NOMO-1 treated with dmso at 0.1 percent for 144 hours (cell line): ENCODE results near the gene TNFAIP8L3.

Source experiments
- DNase-seq: peaks from one replicate; lab custom pipeline; 2025; ENCODE audit not compliant: unreplicated experiment; lab: John Stamatoyannopoulos, UW

TNFAIP8L3 gene

GRCh38 chr15:51117270-51117669, 22.6 kb upstream of the TNFAIP8L3 start:
- DNase-seq: no peak

DNA sequence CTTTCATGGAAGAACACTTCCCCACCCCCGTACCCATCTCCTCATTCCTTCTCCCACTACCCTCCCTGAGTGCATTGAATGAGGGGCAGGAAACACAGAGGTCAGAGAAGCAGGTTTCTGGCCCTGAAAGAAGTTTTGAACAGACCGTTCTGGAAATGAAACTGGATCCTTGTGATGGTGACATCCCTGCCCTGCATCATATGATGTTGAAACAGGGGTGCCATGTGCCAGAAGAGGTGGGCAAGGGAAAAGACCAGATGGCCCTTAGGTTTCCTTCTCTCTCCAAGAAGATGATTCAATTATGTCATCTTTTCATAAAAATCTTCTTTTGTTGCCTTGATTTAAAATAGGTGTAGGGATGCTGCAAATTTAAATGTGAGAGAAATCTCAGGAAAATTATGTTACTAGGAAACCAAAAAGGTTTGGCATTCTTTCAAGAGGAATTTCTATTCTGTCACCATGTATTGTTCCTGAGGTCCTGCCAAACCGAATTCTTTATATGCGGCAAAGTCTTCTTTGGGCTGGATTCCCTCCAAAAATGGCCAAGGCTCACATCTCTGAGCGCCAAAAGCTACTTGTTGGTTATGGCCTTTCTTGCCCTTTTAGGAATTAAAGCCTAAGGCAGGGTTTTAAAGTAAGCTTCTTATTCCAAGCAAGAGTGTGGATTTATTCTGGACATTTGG, 19.9 kb upstream of the TNFAIP8L3 start:
- no peak for DNase-seq

DNA sequence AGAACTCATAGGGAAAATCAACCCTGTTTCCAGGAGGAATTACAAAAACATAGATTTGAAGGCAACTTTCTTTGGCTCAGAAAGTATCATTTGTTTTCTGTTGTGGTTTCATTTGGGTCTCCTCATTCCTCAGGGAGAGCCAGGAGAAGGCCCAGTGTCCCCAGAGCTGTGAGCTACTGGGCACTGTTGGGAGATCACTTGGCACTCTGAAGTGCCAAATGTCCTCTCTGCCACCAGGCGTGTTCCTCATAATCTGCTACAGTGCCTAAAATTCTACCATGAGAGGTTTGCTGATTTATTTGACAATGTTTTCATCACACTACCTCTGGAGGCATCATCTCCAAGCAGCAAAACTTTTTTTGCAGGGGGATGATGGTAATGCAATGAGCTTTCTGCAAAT, 17.4 kb upstream of the TNFAIP8L3 start:
- DNase-seq: no peak

DNA sequence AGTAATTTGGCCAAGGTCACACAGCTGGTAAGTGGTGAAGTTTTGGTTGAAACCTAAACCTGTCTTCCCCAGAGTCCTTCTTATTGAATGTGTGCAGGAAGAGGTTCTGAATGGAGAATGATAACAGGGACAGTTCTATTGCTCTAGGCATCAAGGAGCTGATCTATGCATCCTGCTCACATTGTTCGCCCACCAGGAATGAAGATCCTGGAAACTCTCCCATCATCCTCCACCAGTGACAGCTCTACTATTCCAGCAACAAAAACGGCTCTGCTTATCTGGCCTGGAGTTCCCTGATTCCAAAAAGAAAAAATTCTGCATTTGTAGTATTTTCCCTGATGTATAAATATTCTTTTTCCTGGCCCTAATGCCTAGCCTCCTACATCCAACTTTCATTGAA, 16.4 kb upstream of the TNFAIP8L3 start:
- no peak for DNase-seq

DNA sequence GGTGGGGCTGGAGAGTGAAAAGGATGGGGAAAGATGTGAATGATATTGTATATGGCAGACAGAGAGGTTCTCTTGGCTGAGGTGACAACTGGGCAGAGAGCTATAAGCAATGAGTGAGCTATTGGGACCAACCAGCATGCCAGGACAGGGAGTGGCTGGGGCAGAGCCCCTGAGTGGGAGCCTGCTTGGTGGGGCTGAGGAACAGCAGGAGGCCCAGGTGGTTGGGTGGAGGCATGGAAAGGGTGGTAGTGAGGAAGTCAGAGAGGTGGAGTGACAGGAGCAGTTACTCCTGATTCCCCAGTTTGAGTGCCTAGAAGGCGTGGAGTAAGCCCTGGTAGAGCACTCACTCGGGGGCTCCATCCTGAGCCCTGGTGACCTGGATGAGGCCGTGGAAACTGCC, 15.5 kb upstream of the TNFAIP8L3 start:
- DNase-seq: no peak

DNA sequence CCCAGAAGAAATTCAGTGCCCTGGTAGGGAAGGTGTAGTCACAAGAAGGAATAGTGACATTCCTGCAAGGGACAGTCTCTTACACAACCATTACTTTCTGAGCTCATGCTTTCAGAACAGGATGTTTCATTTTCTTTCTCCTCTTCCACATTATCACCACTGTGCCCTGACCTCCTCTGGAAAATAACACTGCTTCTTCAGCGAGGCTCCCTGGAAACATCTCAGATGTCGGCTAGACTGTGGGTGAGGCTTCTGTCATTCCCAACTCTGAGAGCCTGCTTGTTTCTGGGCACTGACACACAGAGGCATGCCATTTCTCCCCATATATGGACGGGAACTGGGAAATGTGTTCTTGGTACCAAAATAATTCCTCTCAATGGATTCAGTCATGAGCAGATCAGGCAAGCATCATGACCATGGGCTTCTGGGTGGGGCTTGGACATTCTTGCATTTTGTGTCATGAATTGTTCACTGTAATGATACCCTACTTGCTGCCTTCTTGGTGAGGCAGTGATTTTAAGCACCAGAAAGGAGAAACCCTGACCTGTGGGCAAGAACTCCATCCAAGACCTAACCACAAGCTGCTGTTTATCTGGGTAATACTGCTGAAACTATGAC, 14.3 kb upstream of the TNFAIP8L3 start:
- no peak for DNase-seq

DNA sequence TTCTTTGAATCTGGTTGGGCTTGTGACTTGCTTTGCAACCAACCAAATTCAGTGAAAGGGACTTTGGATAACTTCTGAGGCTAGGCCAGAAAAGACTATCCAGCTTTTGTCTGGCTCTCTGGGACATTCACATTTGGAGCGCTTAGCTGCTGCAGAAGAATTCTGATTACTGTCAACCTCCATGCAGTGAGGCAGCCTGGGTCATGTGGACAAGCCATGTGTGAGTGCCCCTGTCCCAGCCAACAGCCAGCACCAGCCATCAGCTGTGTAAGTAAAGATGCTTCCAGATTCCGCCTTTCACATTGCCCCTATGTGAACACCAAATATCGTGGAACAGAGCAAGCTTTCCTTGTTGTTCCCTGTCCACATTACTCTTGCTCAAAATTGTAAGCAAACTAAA, 12.9 kb upstream of the TNFAIP8L3 start:
- no peak for DNase-seq

- no peak for DNase-seq
These were observed 11.8 kb upstream of the TNFAIP8L3 start for GRCh38 chr15:51106481-51106880.

- no peak for DNase-seq
These were observed 10.8 kb upstream of the TNFAIP8L3 start for GRCh38 chr15:51105430-51106016.

- DNase-seq: no peak
These were observed 9.8 kb upstream of the TNFAIP8L3 start for GRCh38 chr15:51104512-51104911.

- no peak for DNase-seq
These were observed 8.6 kb upstream of the TNFAIP8L3 start for GRCh38 chr15:51103330-51103729.

DNA sequence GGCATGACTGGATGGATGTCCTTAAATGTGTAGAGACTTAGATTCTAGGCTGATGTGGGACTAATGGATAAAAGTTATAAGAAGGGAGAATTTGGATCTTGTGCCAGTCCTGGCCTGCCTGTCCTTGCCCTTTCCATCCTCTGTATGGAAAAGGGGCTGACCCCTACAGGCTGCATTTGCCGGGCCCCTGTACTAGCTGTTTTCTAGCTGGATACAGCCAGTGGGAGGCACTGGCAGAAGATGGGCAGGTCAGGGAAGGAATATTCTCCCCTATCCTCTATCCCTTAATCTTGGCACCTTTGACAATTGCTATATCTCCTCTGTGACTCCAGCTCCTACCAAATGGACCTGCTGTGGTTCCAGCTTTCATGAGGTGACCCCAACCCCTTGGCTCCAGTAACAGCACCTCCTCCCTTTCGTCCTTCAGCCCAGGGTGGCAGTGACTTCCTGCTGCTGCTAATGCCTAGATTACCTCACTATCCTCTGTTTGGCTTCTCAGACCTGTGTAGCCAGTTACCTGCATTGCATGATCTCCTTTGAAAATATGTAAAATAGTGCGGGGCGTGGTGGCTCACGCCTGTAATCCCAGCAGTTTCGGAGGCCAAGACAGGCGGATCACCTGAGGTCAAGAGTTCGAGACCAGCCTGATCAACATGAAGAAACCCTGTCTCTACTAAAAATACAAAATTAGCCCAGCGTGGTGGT, 6.2 kb upstream of the TNFAIP8L3 start:
- no peak for DNase-seq

- no peak for DNase-seq
These were observed 4.5 kb upstream of the TNFAIP8L3 start for GRCh38 chr15:51099185-51099584.

DNA sequence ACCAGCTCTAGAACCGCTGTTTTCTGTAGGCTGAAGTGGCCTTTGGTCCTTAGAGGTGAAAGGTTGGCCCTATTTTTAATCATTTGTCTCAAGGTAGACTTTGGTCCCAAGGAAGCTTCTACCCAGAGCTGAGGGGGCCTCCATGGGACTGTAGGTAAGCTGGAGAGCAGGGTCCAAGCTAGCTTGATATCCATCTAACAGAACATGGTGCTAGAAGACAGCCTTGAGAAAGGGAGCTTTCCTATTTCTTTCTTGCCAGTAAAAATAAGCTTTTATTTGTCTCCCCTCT, 3.6 kb upstream of the TNFAIP8L3 start:
- DNase-seq: no peak

DNA sequence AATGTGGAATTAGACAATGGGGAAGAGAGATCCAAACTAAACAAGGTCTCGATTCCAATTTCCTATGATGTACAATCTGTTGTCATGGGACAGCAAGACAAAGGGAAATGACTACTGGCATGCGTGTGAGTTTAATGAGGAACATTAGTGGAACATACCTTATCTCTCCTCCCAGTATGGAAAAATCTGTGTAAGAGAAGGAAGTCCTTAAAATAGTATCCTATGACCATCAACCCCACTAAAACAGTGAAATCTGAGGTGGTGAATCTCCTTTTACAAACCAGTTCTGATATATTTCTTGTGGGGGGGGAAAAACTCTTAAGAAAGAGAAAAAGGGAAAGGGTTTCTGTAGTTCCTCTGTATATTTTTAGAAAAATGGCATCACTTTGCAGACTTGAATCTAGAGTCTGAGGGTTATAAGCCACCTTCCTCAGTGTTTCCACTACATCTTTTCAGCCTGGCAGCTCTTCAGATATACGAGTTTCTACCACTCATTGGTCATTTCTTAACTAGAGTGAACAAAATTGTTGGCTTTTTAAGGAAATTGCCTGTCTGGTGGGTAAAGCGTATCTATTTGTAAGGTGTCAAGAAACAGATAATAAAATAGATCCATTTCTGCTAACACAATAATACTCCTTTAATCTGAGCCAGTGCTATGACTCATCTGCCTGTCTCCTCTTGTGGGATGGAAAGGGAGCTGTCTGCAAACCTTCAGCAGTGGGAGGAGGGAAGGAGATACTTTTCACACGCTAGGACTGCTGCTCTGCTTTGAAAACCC, 3.0 kb upstream of the TNFAIP8L3 start:
- no peak for DNase-seq

- no peak for DNase-seq
These were observed 2.3 kb upstream of the TNFAIP8L3 start for GRCh38 chr15:51096976-51097375.

GRCh38 chr15:51095681-51096331, 1.1 kb upstream of the TNFAIP8L3 start:
- DNase-seq: no peak

DNA sequence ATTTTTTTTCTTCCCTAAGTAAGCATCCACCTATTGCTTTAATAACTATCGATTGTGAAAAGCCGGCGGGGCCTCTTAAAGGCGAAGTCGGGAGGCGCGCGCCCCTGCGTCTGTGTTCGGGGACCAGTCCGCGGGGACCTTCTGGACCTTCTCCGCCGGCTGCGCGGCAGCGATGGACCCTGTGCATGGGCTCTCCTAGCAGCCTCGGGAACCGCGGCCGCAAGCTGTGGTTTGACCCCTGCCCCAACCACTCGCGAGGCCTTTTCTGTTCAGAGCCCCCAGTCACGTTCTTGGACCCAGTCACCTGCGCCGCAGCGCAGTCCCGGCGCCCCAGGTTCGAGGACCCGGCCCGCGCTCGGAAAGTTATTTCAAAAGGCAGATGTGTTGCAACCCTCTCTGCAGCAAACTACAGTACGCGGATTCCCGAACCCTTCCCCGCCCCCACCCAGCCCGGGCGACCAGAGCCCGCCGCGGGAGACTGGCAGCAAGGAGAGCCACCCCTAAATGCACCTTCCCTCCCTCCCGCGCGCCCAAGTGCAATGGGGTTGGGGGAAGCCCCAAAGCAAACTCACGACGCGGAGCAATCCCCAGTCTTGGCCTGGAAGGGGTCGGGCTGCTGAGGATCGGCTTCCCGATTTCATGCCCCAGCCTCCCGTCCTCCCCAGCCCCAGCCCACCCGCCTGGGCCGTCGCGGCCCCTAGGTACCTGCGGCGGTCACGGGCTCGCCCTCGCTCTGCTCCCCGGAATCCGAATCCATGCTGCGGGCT, 684 bp downstream of the TNFAIP8L3 start:
- DNase-seq: no peak

DNA sequence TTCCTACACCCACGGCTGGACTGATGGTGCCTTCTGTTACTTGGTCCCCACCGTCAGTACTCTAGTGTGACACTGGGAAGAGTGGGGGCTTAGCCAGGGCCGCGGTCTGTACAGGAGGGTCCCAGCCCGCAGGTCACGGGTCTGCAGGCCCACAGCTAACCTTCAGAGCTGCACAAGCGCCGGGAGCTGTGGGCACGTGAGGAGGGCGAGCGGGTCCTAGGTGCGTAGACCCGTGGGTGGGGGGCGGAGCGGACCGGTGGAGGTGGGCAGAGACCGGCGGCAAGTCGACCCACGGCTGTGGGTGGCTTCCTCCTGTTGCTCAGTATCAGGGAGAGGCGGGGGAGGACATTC, 1.2 kb downstream of the TNFAIP8L3 start:
- DNase-seq: no peak

DNA sequence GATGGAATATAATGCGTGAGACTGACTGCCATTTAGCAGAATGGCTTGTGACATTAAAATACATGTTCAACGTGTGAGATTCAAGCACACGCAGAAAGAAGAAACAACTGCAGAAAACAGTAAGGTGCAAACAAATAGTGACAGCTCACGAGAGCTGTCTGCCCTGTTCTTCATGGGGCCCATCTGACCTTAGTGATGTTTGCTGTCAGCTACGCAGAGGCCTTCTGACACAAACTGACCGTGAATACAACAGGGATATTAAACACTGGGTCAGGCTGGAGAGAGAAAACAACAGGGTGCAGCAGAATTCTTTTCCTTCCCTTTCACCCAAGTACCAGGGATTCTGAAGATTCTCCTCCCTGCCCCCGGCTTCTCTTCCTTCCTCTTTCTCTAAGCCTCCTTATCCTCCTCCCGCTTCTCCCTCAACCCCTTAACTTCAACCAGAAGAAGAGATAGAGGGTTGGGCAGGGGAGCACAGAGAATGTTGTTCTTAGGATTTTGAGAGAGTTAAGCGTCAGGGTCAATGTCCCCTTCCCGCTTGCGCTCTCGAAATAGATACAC, 2.1 kb downstream of the TNFAIP8L3 start:
- DNase-seq: no peak
